GM18505 (cell line): ENCODE results near the gene MACF1.
"Not testable (repeated sequence)": the region's sequence is repeated elsewhere in the genome, so short reads cannot be mapped to it uniquely, and the experiment has no call there.

Experiments used
- ATAC-seq: cut with Tn5 transposase; IDR thresholded peaks from one replicate; pipeline ENCODE4 v1.9.1; 2021; ENCODE audit not compliant: unreplicated experiment
- POLR2A ChIP-seq: IDR thresholded peaks from 4 replicates; pipeline ENCODE4 v1.6.1; 2011; ENCODE audit warnings: borderline replicate concordance; ENCODE audit not compliant: insufficient read depth, insufficient read length; ENCODE audit errors: extremely low read depth

MACF1 gene

DNA sequence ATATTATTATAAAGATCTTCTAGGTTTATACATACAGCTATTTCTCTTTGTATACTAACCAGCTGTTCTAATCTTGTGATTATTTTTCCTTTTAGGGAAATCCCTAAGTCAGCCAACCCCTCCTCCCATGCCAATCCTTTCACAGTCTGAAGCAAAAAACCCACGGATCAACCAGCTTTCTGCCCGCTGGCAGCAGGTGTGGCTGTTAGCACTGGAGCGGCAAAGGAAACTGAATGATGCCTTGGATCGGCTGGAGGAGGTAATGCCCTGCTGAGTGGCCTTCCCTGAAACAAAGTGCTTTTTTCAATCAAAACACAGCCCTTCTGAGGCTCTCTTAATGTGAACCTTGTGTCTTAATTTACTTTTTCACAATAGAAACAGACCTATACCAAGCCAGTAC is 254.5 kb downstream of the MACF1 start:
- no peak for ATAC-seq
- TF ChIP-seq POLR2A = no peak

DNA sequence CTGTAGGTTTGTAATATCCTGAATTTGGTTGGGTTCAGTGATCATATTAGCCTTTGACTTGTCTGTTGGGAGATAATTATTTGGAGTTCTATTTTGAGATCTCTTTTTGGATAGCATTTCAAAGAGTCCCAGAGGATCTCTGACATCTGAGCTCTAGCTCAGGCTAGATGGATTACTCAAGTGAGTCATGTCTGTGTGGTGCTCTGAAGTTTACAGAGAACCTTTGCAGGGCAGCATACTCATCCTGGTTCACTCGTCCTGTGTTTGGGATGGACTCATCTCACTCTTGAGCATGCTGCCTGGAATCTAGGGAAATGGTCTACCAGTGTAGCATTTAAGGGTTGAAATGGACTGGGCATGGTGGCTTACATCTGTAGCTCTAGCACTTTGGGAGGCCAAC is 257.6 kb downstream of the MACF1 start:
- ATAC-seq = no peak
- no peak for TF ChIP-seq POLR2A

DNA sequence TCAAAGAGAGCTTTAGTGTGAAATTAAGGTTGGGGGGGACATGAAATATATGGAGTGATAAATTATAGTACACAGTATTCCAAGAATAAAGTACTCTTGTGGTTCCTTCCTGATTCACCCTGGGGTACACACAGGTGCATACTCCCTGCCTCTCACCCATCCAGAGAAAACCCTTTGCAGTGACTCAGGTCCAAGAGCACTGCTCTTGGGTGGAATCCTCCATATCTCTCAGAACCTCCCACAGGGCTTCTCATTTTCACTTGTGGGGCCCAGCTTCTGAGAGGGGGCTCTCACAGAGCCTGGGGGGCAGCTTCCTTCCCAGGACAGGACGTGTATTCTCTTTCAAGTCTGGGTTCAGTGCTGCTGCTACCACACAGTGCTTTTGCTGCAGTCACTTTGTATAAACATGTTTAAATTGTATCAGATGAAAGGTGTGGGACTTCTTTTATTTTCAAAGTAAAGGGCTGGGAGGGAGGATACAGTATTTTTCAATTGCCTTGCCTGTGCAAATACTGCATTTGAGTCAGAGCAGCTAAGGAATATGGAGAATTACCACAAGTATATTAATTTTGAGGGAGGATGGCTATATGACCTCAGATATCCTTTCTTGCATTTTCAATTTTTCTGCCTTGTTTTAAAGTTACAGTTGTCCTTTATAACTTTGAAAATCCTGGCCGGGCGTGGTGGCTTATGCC is 262.1 kb downstream of the MACF1 start:
- ATAC-seq = no peak
- no peak for TF ChIP-seq POLR2A

DNA sequence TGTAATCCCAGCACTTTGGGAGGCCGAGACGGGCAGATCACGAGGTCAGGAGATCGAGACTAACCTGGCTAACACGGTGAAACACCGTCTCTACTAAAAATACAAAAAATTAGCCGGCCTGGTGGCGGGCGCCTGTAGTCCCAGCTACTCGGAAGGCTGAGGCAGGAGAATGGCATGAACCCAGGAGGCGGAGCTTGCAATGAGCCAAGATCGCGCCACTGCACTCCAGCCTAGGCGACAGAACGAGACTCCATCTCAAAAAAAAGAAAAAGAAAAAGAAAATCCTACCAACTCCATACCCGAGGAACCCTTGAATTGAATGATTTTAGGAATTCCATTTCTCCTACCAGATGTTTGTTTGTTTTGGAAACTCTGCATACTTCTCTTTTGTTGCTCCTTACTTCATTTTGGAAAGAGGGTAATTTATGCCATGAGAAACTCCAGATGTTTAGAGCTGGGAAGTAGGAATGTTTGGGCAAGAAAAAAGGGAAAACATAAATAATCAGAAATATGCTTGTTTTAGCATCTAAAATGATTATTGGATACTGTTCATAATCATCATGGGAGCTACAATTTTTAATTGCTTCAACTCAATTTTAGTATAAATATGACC is 262.7 kb downstream of the MACF1 start:
- not testable (repeated sequence) for ATAC-seq

DNA sequence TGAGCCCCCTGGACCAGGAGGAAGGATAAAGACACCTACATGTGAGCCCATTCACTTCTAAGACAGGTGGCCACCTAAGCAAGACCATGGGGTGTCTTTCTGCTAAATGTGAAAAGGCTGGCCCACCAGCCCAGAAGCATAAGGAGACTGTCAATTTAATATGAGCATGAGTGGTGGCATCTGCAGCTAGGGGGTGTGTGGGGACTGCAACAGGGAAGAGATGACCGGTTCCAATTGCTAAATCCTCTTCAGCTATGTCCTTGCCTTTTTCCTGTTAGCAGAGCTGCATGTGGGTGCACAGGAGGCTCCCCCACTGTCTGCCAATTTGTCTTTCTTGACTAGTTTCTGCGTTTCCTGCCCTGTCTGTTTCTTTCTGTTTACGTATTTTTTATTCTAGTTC is 264.7 kb downstream of the MACF1 start:
- ATAC-seq = no peak

DNA sequence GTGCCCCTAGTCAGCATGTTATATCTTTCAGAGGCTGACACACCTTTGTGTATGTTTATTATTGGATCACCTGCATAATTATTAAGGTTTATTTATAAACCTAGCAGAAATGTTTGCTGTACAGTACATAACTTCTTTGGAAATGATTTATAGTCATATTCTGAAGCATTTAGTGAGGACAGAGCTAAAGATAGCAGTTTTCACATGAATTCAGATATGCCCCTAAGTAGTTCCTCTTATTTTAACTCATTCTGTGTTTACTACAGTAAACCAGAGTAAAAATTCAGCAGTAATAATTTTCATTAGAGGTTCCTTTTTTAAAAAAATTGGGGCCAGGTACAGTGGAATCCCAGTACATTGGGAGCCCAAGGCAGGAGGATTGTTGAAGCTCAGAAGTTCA is 265.5 kb downstream of the MACF1 start:
- no peak for ATAC-seq
- no peak for TF ChIP-seq POLR2A

More for the DNA sequence above, 264.7 kb downstream of the MACF1 start:
- TF ChIP-seq POLR2A = no peak

DNA sequence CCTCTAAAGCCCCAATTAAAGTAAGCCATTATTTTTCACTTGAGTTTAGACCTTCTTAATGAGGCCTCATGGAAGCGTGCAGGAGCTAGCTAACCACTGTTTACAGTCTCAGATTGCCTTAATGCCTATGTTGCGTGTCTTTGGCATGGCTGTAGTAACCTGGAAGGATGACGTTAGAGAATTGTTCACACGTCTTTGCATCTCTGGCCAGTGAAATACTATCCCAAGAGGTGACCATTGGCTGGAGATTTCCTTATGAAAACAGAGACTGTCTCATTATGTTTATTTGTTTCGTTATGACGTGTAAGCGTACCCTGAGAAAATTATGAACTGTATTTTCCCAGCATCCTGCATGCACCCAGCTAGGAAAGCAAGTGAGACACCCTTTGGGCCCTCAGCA is 268.3 kb downstream of the MACF1 start:
- no peak for ATAC-seq

DNA sequence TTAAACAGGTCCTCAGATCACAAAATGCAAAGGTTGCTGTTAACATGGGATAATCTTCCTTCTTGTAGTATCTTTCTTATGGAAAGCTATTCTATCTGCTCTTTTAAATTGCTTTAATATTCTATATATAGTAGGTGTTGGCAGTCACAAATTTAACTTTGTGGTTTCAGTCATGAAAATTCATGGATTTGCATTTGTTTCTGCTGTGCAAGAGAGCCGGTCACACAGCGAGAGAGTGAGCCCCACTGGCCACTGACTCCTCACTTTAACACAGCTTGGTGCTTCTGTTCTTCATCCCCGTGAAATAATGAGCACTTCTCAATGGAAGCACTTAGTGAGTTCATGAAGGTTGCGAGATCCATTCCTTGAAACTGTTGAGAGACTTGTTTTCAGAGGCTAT is 268.8 kb downstream of the MACF1 start:
- no peak for TF ChIP-seq POLR2A
- no peak for ATAC-seq

More for the DNA sequence above, 268.3 kb downstream of the MACF1 start:
- no peak for TF ChIP-seq POLR2A

DNA sequence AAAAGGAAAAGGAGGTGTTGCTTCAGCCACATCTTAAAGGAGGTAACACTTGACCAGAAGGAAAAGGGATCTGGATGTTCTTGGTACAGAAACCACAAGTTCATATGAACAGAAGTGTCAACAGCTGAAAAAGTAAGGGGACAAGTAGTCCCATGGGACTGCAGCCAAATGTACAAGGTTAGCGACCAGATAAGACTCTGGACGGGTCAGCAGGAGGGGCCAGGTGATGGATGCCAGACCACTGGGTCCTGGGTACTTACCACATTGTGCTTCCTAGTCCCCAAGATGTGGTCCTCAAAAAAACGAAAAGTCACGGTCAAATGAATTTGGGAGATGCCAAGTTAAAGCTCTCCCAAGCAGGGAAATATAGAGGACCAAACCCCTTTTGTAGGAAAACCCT is 270.3 kb downstream of the MACF1 start:
- no peak for TF ChIP-seq POLR2A
- ATAC-seq = no peak

DNA sequence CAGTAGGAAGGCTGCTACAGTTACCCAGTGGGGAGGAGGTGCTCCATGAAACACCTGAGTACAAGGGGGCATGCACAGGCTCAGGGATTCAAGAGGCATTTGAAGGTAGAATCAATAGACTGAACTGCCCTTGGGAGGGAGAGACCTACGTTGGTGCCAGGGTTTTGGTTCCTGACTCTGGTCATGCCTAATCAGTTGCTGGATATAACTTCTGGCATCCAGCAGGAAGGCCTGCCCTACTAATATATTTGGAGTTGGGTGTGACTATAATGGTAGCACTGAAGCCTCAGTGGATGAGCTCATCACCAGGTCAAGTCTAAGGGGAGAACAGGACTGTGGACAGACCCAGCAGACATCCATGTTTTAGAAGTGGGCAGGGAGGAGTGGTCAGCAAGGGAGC is 271.1 kb downstream of the MACF1 start:
- ATAC-seq = not testable (repeated sequence)

DNA sequence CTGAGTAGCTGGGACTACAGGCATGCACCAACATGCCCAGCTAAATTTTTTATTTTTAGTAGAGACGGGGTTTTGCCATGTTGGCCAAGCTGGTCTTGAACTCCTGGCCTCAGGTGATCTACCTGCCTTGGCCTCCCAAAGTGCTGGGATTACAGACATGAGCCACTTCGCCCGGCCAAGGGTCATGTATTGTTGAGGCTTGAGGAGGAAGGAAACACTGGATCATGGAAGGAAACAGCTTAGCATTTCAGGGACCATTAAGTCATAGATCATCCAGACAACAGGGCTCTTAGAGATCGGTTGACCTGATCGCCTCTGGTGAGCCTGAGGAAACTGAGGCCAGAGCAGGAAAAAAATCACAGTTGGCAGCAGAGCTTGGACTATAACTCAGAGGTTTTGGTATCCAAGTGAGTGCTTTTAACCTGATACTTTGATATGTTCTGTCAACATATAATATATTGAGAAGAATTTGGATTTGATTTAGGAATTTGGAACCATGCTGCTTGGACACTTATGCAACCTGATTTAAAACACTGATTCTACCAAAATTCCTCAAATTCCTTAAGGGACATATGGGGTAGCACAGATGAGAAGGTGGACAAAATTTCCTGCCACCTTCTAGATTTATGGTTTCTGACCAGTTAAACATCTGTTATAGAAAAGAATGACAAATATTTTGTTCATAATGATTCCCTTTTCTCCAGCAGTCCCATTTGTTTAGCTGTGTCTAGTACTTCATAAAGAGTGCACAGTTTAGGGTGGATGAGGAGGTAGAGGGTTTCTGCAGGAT is 273.8 kb downstream of the MACF1 start:
- no peak for ATAC-seq
- no peak for TF ChIP-seq POLR2A

DNA sequence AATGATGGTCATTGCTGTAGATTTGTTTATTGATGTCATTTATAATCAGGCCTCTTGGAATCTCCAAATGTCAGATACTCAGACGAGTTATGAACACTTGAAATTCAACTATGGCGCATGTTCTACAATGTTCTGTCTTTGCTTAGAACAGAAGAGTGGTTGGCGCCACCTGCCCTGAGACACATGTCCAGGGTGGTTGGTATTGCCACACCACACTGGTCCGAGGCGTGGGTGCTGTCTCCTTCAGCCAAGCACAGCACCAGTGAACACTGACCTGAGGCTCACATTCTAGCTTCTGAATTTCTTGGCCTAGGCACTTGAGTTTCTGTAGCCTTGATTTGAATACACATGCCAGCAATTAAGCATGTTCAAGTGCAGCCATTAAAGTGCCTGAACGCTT is 276.8 kb downstream of the MACF1 start:
- ATAC-seq = no peak
- TF ChIP-seq POLR2A = no peak

DNA sequence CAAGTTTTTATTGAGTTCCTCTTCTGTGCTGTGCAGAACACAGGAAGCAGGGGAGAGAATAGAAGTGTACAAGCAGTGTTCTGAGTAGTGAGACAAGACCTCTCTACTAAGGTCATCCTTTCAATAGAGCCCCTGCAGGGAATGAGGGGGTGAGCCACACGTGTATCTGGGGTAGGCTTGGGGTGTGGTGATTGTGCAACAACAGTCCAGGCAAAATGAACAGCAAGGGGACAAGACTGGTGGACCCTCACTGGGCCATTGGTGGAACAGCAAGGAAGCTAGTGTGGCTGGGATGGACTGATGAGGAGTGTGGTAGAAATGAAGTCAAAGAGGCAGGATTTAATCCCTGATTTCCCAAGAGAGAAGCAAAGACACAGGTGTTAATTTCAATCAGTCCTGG is 278.8 kb downstream of the MACF1 start:
- ATAC-seq = no peak

DNA sequence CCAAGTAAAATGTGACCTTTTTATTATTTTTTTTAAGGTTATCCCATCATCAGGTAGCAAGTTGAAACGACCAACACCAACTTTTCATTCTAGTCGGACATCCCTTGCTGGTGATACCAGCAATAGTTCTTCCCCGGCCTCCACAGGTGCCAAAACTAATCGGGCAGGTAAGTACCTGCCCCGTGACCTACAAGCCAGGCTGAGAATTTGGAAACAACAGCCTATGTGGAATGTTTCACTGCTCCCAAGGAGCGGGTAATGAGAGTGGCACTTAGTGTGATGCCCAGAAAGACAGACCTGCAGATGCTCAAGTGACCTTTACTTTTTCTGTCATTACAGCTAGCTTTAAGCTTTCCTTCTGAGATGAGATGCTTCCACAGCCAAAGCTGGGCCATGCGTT is 280.1 kb downstream of the MACF1 start:
- TF ChIP-seq POLR2A = no peak
- no peak for ATAC-seq

More for the DNA sequence above, 278.8 kb downstream of the MACF1 start:
- TF ChIP-seq POLR2A = no peak
